Esophagus squamous epithelium (tissue), 4 donors: ENCODE measurements around the gene BACH2.

Experiments used
- POLR2A ChIP-seq, 4 donors: fragments of 450-650 bp; IDR thresholded peaks; one replicate each; pipeline ENCODE4 v1.6.1; 2017; ENCODE audit warnings: antibody characterized with exemption in 4 of 4, mild to moderate bottlenecking in 4 of 4, moderate library complexity in 3 of 4
- TF ChIP-seq, protein P1 (sequence below), 6 experiments: fragments of 450-650 bp in 4 of 6; fragments of 200-600 bp in 2 of 6; sonication (generic) in 2 of 6; IDR thresholded peaks; one replicate each; pipeline ENCODE4 v1.5.1; 2016 to 2019; ENCODE audit warnings: antibody characterized with exemption in 6 of 6, mild to moderate bottlenecking in 4 of 6, moderate library complexity in 4 of 6

DNA sequence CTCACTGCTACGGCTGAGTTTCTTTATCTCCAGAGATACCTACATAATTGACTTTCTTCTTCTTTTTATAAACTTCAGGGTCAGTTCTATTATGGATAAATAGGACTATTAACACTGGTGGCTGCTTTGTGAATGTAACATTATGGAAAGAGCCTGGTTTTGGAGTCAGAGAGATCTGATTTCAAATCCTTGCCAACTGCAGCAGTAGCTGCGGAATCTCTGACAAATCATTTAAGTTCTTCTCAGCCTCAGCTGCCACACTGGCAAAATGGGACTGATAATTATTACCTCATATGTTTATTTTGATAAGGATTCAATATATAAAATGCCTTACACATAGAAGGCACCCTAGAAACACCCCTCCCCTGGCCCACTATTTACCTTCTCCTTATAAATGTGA, 160.5 kb downstream of the BACH2 start:
- no peak for TF ChIP-seq POLR2A (IDR thresholded peaks at IDR 0.05)
- TF ChIP-seq, protein P1, sequence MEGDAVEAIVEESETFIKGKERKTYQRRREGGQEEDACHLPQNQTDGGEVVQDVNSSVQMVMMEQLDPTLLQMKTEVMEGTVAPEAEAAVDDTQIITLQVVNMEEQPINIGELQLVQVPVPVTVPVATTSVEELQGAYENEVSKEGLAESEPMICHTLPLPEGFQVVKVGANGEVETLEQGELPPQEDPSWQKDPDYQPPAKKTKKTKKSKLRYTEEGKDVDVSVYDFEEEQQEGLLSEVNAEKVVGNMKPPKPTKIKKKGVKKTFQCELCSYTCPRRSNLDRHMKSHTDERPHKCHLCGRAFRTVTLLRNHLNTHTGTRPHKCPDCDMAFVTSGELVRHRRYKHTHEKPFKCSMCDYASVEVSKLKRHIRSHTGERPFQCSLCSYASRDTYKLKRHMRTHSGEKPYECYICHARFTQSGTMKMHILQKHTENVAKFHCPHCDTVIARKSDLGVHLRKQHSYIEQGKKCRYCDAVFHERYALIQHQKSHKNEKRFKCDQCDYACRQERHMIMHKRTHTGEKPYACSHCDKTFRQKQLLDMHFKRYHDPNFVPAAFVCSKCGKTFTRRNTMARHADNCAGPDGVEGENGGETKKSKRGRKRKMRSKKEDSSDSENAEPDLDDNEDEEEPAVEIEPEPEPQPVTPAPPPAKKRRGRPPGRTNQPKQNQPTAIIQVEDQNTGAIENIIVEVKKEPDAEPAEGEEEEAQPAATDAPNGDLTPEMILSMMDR (IDR thresholded peaks at IDR 0.05) = no peak
